ENCODE measurements around the gene ICAM5.

The ICAM5 gene

GRCh38 chr19:10288662-10289166, 1.0 kb upstream of the ICAM5 start:
- Histone ChIP-seq H3K27me3 (replicated peaks; ENCODE audit: insufficient read depth, low read length) (peaks cover 29% of the 10 kb centered on the region), H3K79me2 (ENCODE audit: low read length) (no peaks in the 10 kb centered on the region), H3K9me2 (replicated peaks; ENCODE audit: insufficient read depth, low read length) (no peaks in the 10 kb centered on the region), H3K4me2 (ENCODE audit: low read depth, low read length) (peak overlapping the region; percentile 92), H3K36me3 (replicated peaks; ENCODE audit: insufficient read depth, low read length) (no peaks in the 10 kb centered on the region), H2AFZ (ENCODE audit: low read length) (peak overlapping the region; percentile 78), H3K4me3 (ENCODE audit: low read length) (peak overlapping the region; percentile 55), H3K27ac (ENCODE audit: low read length) (no peak overlapping the region), H3K9ac (ENCODE audit: low read length) (peak overlapping the region; percentile 9; the same call in 1 of the 2 replicates), H3K9me3 (replicated peaks; ENCODE audit: insufficient read depth, low read length) (no peaks in the 10 kb centered on the region), H3K4me1 (ENCODE audit: low read length) (peaks cover 32% of the 10 kb centered on the region), H3F3A (ENCODE audit: insufficient read depth, low read length) (peaks cover 11% of the 10 kb centered on the region; the same call in 1 of the 2 replicates), H4K20me1 (ENCODE audit: insufficient read depth, low read length) (no peaks in the 10 kb centered on the region)
- TF ChIP-seq EZH2 (optimal IDR thresholded peaks at IDR 0.05; ENCODE audit: low read depth, low read length) = no peak
- TF ChIP-seq EZH2phosphoT487 (IDR thresholded peaks at IDR 0.05; ENCODE audit: low read length) = no peak
- TF ChIP-seq CTCF (IDR thresholded peaks at IDR 0.05; ENCODE audit: low read length) = no peak
- DNase-seq = peak; percentile 55

- Histone ChIP-seq H3F3A (ENCODE audit: insufficient read depth, low read length) (peaks cover 11% of the 10 kb centered on the region; the same call in 1 of the 2 replicates), H3K4me3 (ENCODE audit: low read length) (peak overlapping the region; percentile 55), H2AFZ (ENCODE audit: low read length) (peak overlapping the region; percentile 78), H3K4me1 (ENCODE audit: low read length) (peaks cover 32% of the 10 kb centered on the region), H4K20me1 (ENCODE audit: insufficient read depth, low read length) (no peaks in the 10 kb centered on the region), H3K9me3 (replicated peaks; ENCODE audit: insufficient read depth, low read length) (no peaks in the 10 kb centered on the region), H3K27me3 (replicated peaks; ENCODE audit: insufficient read depth, low read length) (peaks cover 29% of the 10 kb centered on the region), H3K79me2 (ENCODE audit: low read length) (no peaks in the 10 kb centered on the region), H3K27ac (ENCODE audit: low read length) (no peak overlapping the region), H3K9ac (ENCODE audit: low read length) (peak overlapping the region; percentile 9; the same call in 1 of the 2 replicates), H3K9me2 (replicated peaks; ENCODE audit: insufficient read depth, low read length) (no peaks in the 10 kb centered on the region), H3K4me2 (ENCODE audit: low read depth, low read length) (peak overlapping the region; percentile 92), H3K36me3 (replicated peaks; ENCODE audit: insufficient read depth, low read length) (no peaks in the 10 kb centered on the region)
- peak; percentile 83 for DNase-seq
- TF ChIP-seq EZH2phosphoT487 (IDR thresholded peaks at IDR 0.05; ENCODE audit: low read length) (no peak), CTCF (IDR thresholded peaks at IDR 0.05; ENCODE audit: low read length) (no peak), EZH2 (optimal IDR thresholded peaks at IDR 0.05; ENCODE audit: low read depth, low read length) (no peak)
These were observed 451 bp upstream of the ICAM5 start for GRCh38 chr19:10289167-10289835.

GRCh38 chr19:10290357-10290875, 664 bp downstream of the ICAM5 start:
- H3K36me3 ChIP-seq (replicated peaks; ENCODE audit: insufficient read depth, low read length) = no peaks in the 10 kb centered on the region
- H4K20me1 ChIP-seq (ENCODE audit: insufficient read depth, low read length) = no peaks in the 10 kb centered on the region
- H3K9ac ChIP-seq (ENCODE audit: low read length) = no peak overlapping the region
- no peaks in the 10 kb centered on the region for H3K9me2 ChIP-seq (replicated peaks; ENCODE audit: insufficient read depth, low read length)
- H3K4me3 ChIP-seq (ENCODE audit: low read length) = peak overlapping the region; percentile 55
- no peaks in the 10 kb centered on the region for H3K9me3 ChIP-seq (replicated peaks; ENCODE audit: insufficient read depth, low read length)
- no peaks in the 10 kb centered on the region for H3K79me2 ChIP-seq (ENCODE audit: low read length)
- H3K27ac ChIP-seq (ENCODE audit: low read length) = no peak overlapping the region
- peak overlapping the region; percentile 92 for H3K4me2 ChIP-seq (ENCODE audit: low read depth, low read length)
- peak overlapping the region; percentile 73; the same call in 1 of the 2 replicates for H2AFZ ChIP-seq (ENCODE audit: low read length)
- H3F3A ChIP-seq (ENCODE audit: insufficient read depth, low read length) = peaks cover 11% of the 10 kb centered on the region; the same call in 1 of the 2 replicates
- peaks cover 36% of the 10 kb centered on the region for H3K4me1 ChIP-seq (ENCODE audit: low read length)
- TF ChIP-seq EZH2 (optimal IDR thresholded peaks at IDR 0.05; ENCODE audit: low read depth, low read length) (no peak), CTCF (IDR thresholded peaks at IDR 0.05; ENCODE audit: low read length) (no peak), EZH2phosphoT487 (IDR thresholded peaks at IDR 0.05; ENCODE audit: low read length) (no peak)
- DNase-seq = no peak
- H3K27me3 ChIP-seq (replicated peaks; ENCODE audit: insufficient read depth, low read length) = peaks cover 29% of the 10 kb centered on the region

Data from MM.1S (cell line).